ENCODE results near the gene SMARCA4. TPM values are rescaled to one million over a fixed set of nuclear protein-coding genes. Genes with fewer than 3 reads are reported as not detected.

SMARCA4 gene
- total RNA-seq, 2 experiments from 2014 or later, result 107 to 114 TPM

GRCh38 chr19:11016631-11017030 lies 55.8 kb downstream of the SMARCA4 start:
- no peak overlapping the region for H3K4me3 Mint-ChIP-seq
- no peaks in the 10 kb centered on the region for H3K27me3 Mint-ChIP-seq
- CTCF ChIA-PET, result no interaction called here
- H3K9me3 Mint-ChIP-seq (ENCODE audit: low read depth), result no peaks in the 10 kb centered on the region
- no peak overlapping the region for H3K27ac Mint-ChIP-seq
- ATAC-seq (no peak), DNase-seq (no peak)
- H3K36me3 Mint-ChIP-seq, result peaks cover 23% of the 10 kb centered on the region
- no peaks in the 10 kb centered on the region for H3K4me1 Mint-ChIP-seq

- no peaks in the 10 kb centered on the region for H3K27me3 Mint-ChIP-seq
- no peak overlapping the region for H3K27ac Mint-ChIP-seq
- DNase-seq (no peak), ATAC-seq (no peak)
- no peaks in the 10 kb centered on the region for H3K9me3 Mint-ChIP-seq (ENCODE audit: low read depth)
- peaks cover 21% of the 10 kb centered on the region for H3K36me3 Mint-ChIP-seq
- CTCF ChIA-PET, result no interaction called here
- no peaks in the 10 kb centered on the region for H3K4me1 Mint-ChIP-seq
- H3K4me3 Mint-ChIP-seq, result no peak overlapping the region
Measured at GRCh38 chr19:11017275-11018035, 56.6 kb downstream of the SMARCA4 start.

- no peaks in the 10 kb centered on the region for H3K9me3 Mint-ChIP-seq (ENCODE audit: low read depth)
- H3K4me3 Mint-ChIP-seq, result no peak overlapping the region
- H3K4me1 Mint-ChIP-seq, result peaks cover 1% of the 10 kb centered on the region
- no peak for DNase-seq
- H3K36me3 Mint-ChIP-seq, result peaks cover 14% of the 10 kb centered on the region
- CTCF ChIA-PET, result no interaction called here
- H3K27ac Mint-ChIP-seq, result no peak overlapping the region
- no peak for ATAC-seq
- H3K27me3 Mint-ChIP-seq, result no peaks in the 10 kb centered on the region
Measured at GRCh38 chr19:11018179-11018578, 57.3 kb downstream of the SMARCA4 start.

- Mint-ChIP-seq H3K27me3 (no peaks in the 10 kb centered on the region), H3K36me3 (peaks cover 13% of the 10 kb centered on the region)
- no peak for DNase-seq
Measured at GRCh38 chr19:11018763-11019162, 57.9 kb downstream of the SMARCA4 start.

GRCh38 chr19:11019262-11019661 lies 58.4 kb downstream of the SMARCA4 start:
- H3K36me3 Mint-ChIP-seq, result peaks cover 13% of the 10 kb centered on the region
- H3K9me3 Mint-ChIP-seq (ENCODE audit: low read depth), result no peaks in the 10 kb centered on the region
- no peak for ATAC-seq
- H3K4me3 Mint-ChIP-seq, result no peak overlapping the region
- peaks cover 6% of the 10 kb centered on the region for H3K4me1 Mint-ChIP-seq
- CTCF ChIA-PET, result no interaction called here
- no peak overlapping the region for H3K27ac Mint-ChIP-seq
- DNase-seq, result no peak
- no peaks in the 10 kb centered on the region for H3K27me3 Mint-ChIP-seq

More at GRCh38 chr19:11018763-11019162, 57.9 kb downstream of the SMARCA4 start:
- ATAC-seq, result no peak
- no peak overlapping the region for H3K4me3 Mint-ChIP-seq
- no peak overlapping the region for H3K27ac Mint-ChIP-seq
- no peaks in the 10 kb centered on the region for H3K9me3 Mint-ChIP-seq (ENCODE audit: low read depth)
- H3K4me1 Mint-ChIP-seq, result peaks cover 6% of the 10 kb centered on the region
- CTCF ChIA-PET, result no interaction called here

- no peaks in the 10 kb centered on the region for H3K9me3 Mint-ChIP-seq (ENCODE audit: low read depth)
- CTCF ChIA-PET, result interaction anchor here (1.2 to 1.6 kb wide), 2 partner anchors 8 to 15 kb away, joined by 3 read pairs; no protein-coding TSS in a partner anchor
- H3K4me3 Mint-ChIP-seq, result no peak overlapping the region
- peaks cover 10% of the 10 kb centered on the region for H3K36me3 Mint-ChIP-seq
- no peaks in the 10 kb centered on the region for H3K27me3 Mint-ChIP-seq
- no peak overlapping the region for H3K27ac Mint-ChIP-seq
- DNase-seq, result no peak
- ATAC-seq, result no peak
- H3K4me1 Mint-ChIP-seq, result peaks cover 6% of the 10 kb centered on the region
Measured at GRCh38 chr19:11019824-11020223, 59.0 kb downstream of the SMARCA4 start.

- CTCF ChIA-PET, result interaction anchor here (1.2 to 1.6 kb wide), 2 partner anchors 9 to 15 kb away, joined by 3 read pairs; no protein-coding TSS in a partner anchor
- H3K27me3 Mint-ChIP-seq, result no peaks in the 10 kb centered on the region
- peaks cover 5% of the 10 kb centered on the region for H3K36me3 Mint-ChIP-seq
- H3K4me1 Mint-ChIP-seq, result peaks cover 6% of the 10 kb centered on the region
- DNase-seq, result no peak
- H3K27ac Mint-ChIP-seq, result no peak overlapping the region
- H3K4me3 Mint-ChIP-seq, result no peak overlapping the region
- ATAC-seq, result no peak
- H3K9me3 Mint-ChIP-seq (ENCODE audit: low read depth), result no peaks in the 10 kb centered on the region
Measured at GRCh38 chr19:11020423-11020822, 59.6 kb downstream of the SMARCA4 start.

- no peak for DNase-seq
- Mint-ChIP-seq H3K4me3 (no peak overlapping the region), H3K27ac (no peak overlapping the region), H3K36me3 (peaks cover 8% of the 10 kb centered on the region), H3K9me3 (ENCODE audit: low read depth) (no peaks in the 10 kb centered on the region), H3K4me1 (peaks cover 6% of the 10 kb centered on the region), H3K27me3 (no peaks in the 10 kb centered on the region)
- ATAC-seq, result no peak
- CTCF ChIA-PET, result interaction anchor here (1.0 to 1.6 kb wide), 2 partner anchors 10 to 14 kb away, joined by 3 read pairs; no protein-coding TSS in a partner anchor
Measured at GRCh38 chr19:11020982-11021759, 60.3 kb downstream of the SMARCA4 start.

- H3K36me3 Mint-ChIP-seq, result peaks cover 6% of the 10 kb centered on the region
- H3K4me3 Mint-ChIP-seq, result no peak overlapping the region
Measured at GRCh38 chr19:11021760-11022144, 60.9 kb downstream of the SMARCA4 start.

GRCh38 chr19:11023016-11023415 lies 62.2 kb downstream of the SMARCA4 start:
- H3K4me1 Mint-ChIP-seq, result peaks cover 6% of the 10 kb centered on the region
- H3K9me3 Mint-ChIP-seq (ENCODE audit: low read depth), result no peaks in the 10 kb centered on the region
- CTCF ChIA-PET, result no interaction called here
- H3K27ac Mint-ChIP-seq, result no peak overlapping the region
- no peak for DNase-seq
- no peaks in the 10 kb centered on the region for H3K27me3 Mint-ChIP-seq
- no peak for ATAC-seq
- H3K4me3 Mint-ChIP-seq, result no peak overlapping the region
- H3K36me3 Mint-ChIP-seq, result peaks cover 8% of the 10 kb centered on the region

More at GRCh38 chr19:11021760-11022144, 60.9 kb downstream of the SMARCA4 start:
- H3K27ac Mint-ChIP-seq, result no peak overlapping the region
- no peak for DNase-seq
- CTCF ChIA-PET, result interaction anchor here (1.0 to 1.1 kb wide), 2 partner anchors 14 to 80 kb away, joined by 3 read pairs; no protein-coding TSS in a partner anchor
- H3K27me3 Mint-ChIP-seq, result no peaks in the 10 kb centered on the region
- no peaks in the 10 kb centered on the region for H3K9me3 Mint-ChIP-seq (ENCODE audit: low read depth)
- H3K4me1 Mint-ChIP-seq, result peaks cover 6% of the 10 kb centered on the region
- ATAC-seq, result no peak

GRCh38 chr19:11023710-11024109 lies 62.9 kb downstream of the SMARCA4 start:
- ATAC-seq (no peak), DNase-seq (no peak)
- no peak overlapping the region for H3K27ac Mint-ChIP-seq
- CTCF ChIA-PET, result interaction anchor here (0.6 kb wide), 1 partner anchor 76 kb away, joined by 3 read pairs; no protein-coding TSS in a partner anchor
- no peak overlapping the region for H3K4me3 Mint-ChIP-seq
- no peaks in the 10 kb centered on the region for H3K27me3 Mint-ChIP-seq
- H3K9me3 Mint-ChIP-seq (ENCODE audit: low read depth), result no peaks in the 10 kb centered on the region
- H3K36me3 Mint-ChIP-seq, result peaks cover 8% of the 10 kb centered on the region
- H3K4me1 Mint-ChIP-seq, result peaks cover 6% of the 10 kb centered on the region

- Mint-ChIP-seq H3K27ac (peak overlapping the region; percentile 30), H3K9me3 (ENCODE audit: low read depth) (no peaks in the 10 kb centered on the region)
- no peak for ATAC-seq
Measured at GRCh38 chr19:11024259-11024658, 63.4 kb downstream of the SMARCA4 start.

GRCh38 chr19:11025006-11025405 lies 64.2 kb downstream of the SMARCA4 start:
- CTCF ChIA-PET, result interaction anchor here (0.7 kb wide), 1 partner anchor 11 kb away, joined by 4 read pairs; no protein-coding TSS in a partner anchor
- Mint-ChIP-seq H3K4me3 (no peak overlapping the region), H3K4me1 (peaks cover 6% of the 10 kb centered on the region), H3K9me3 (ENCODE audit: low read depth) (no peaks in the 10 kb centered on the region), H3K27ac (no peak overlapping the region), H3K27me3 (no peaks in the 10 kb centered on the region), H3K36me3 (peaks cover 9% of the 10 kb centered on the region)
- ATAC-seq (no peak), DNase-seq (no peak)

More at GRCh38 chr19:11024259-11024658, 63.4 kb downstream of the SMARCA4 start:
- Mint-ChIP-seq H3K4me1 (peaks cover 6% of the 10 kb centered on the region), H3K4me3 (no peak overlapping the region), H3K27me3 (no peaks in the 10 kb centered on the region), H3K36me3 (peaks cover 8% of the 10 kb centered on the region)
- no peak for DNase-seq
- CTCF ChIA-PET, result interaction anchor here (0.6 kb wide), 1 partner anchor 76 kb away, joined by 3 read pairs; no protein-coding TSS in a partner anchor

All from activated CD8-positive, alpha-beta memory T cell treated with anti-CD3 and anti-CD28 coated beads, Interleukin-2, amount 10 ng/mL, durations not matched to agents 7 days and 5 days (primary cell).